Neural progenitor cell (in vitro differentiated cells): ENCODE data around the gene TNFRSF25.

ENCODE experiments used
- EZH2 ChIP-seq: fragments of 200-600 bp; sonication (generic); IDR thresholded peaks from 2 replicates; pipeline ENCODE4 v1.6.1; 2017; ENCODE audit warnings: antibody characterized with exemption, mild to moderate bottlenecking, moderate library complexity
- TF ChIP-seq, protein P1 (sequence below): fragments of 200-600 bp; sonication (generic); IDR thresholded peaks from 2 replicates; pipeline ENCODE4 v1.5.1; 2017; ENCODE audit warnings: antibody characterized with exemption, mild to moderate bottlenecking

DNA sequence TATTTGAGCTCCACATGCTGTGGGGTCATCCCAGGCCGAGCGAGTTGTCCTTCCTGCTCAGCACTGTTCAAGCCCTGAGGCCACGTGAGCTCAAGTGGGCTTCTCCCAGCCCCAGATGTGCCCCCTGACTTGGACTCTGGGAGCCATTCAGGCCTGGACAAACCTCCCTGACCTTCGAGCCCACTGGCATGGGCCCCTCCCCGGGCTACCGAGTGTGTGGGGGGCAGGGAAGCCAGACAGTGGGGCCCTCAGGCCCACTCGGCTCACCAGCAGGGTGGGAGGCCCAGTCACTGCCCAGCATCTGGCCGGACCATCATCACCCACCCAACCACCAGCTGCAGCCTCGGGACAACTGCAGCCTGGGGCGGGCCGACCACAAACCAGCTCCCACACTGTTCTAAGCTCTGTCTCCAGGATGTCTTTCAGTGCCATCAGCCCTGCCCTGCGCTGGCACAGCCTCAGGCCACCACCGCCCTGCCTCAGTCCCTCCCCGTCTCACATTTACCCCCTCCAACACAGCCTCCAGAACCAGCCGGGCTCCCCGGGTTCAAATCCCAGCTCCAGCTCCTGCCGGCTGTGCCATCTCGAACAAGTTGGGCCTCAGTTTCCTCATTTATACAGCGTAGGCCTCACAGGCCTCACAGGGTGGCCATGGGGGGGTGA lies 46.4 kb upstream of the TNFRSF25 start:
- TF ChIP-seq, protein P1, sequence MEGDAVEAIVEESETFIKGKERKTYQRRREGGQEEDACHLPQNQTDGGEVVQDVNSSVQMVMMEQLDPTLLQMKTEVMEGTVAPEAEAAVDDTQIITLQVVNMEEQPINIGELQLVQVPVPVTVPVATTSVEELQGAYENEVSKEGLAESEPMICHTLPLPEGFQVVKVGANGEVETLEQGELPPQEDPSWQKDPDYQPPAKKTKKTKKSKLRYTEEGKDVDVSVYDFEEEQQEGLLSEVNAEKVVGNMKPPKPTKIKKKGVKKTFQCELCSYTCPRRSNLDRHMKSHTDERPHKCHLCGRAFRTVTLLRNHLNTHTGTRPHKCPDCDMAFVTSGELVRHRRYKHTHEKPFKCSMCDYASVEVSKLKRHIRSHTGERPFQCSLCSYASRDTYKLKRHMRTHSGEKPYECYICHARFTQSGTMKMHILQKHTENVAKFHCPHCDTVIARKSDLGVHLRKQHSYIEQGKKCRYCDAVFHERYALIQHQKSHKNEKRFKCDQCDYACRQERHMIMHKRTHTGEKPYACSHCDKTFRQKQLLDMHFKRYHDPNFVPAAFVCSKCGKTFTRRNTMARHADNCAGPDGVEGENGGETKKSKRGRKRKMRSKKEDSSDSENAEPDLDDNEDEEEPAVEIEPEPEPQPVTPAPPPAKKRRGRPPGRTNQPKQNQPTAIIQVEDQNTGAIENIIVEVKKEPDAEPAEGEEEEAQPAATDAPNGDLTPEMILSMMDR, result no peak
- TF ChIP-seq EZH2, result no peak
